IPS DF 6.9 (cell line): ENCODE results near the gene GALNT17.

Experiments
- DNase-seq: peaks from one replicate; pipeline ENCODE4 v3.0.0-alpha.2; 2013; ENCODE audit warnings: low read depth, low spot score
- H3K27ac ChIP-seq: one replicate; pipeline ENCODE4 v1.5.1; 2013; ENCODE audit warnings: low read length, control low read depth
- H3K27me3 ChIP-seq: 2 replicates; pipeline ENCODE4 v1.6.1; 2013; ENCODE audit warnings: mild to moderate bottlenecking, low read length; ENCODE audit not compliant: control insufficient read depth, insufficient read depth
- H3K36me3 ChIP-seq: 2 replicates; pipeline ENCODE4 v1.6.1; 2013; ENCODE audit warnings: low read length; ENCODE audit not compliant: control insufficient read depth, insufficient read depth
- H3K4me1 ChIP-seq: 2 replicates; pipeline ENCODE4 v1.6.1; 2013; ENCODE audit warnings: low read length; ENCODE audit not compliant: control insufficient read depth, insufficient read depth
- H3K4me3 ChIP-seq: 2 replicates; pipeline ENCODE4 v1.5.1; 2013; ENCODE audit warnings: mild to moderate bottlenecking, low read length
- H3K9me3 ChIP-seq: 2 replicates; pipeline ENCODE4 v1.6.1; 2013; ENCODE audit warnings: low read length, inconsistent platforms; ENCODE audit not compliant: control insufficient read depth, insufficient read depth
- WGBS: extraction: QIAGEN DNeasy Blood & Tissue Kit; methylation state at CpG from one replicate; pipeline ENCODE4 v1.1.7; 2013; ENCODE audit warnings: mixed read lengths, missing lambda C conversion rate; ENCODE audit not compliant: insufficient read length, insufficient coverage; 5-methylcytosine and 5-hydroxymethylcytosine counted together

GALNT17 gene

DNA sequence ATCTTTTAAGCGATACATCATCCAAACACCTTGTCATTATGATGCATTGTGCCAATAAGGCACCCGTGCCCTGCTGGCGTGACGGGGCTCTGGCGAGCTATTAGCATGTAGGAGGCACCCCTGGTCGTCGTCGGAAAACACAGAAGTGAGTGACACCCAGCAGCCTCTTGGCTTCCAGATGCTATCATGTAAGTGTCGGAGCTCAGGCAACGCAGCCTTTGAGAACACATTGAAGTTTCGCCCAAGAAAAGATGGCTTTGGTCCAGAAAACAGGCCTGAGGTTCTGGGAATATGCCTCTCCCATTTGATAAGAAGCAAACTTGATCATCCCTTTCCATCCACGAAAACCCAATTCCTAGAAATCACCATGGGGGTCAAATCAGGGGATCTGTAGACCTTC is 555.3 kb downstream of the GALNT17 start:
- no peak for DNase-seq
- Histone ChIP-seq H3K27ac (no peak overlapping the region), H3K36me3 (no peaks in the 10 kb centered on the region), H3K27me3 (no peaks in the 10 kb centered on the region), H3K9me3 (no peaks in the 10 kb centered on the region), H3K4me1 (0 out of 2 replicates have a peak, but pooled peaks cover 2% of the 10 kb centered on the region), H3K4me3 (no peak overlapping the region)
- no CpG with 5 or more reads among the region's 12 CpGs for WGBS

- WGBS: 100% methylated on average over 2 of the region's 11 CpGs
- H3K9me3 ChIP-seq: no peaks in the 10 kb centered on the region
- H3K4me3 ChIP-seq: no peak overlapping the region
- no peaks in the 10 kb centered on the region for H3K36me3 ChIP-seq
- no peaks in the 10 kb centered on the region for H3K27me3 ChIP-seq
- H3K27ac ChIP-seq: no peak overlapping the region
- H3K4me1 ChIP-seq: 0 out of 2 replicates have a peak, but pooled peaks cover 2% of the 10 kb centered on the region
- DNase-seq: no peak
Measured at GRCh38 chr7:71687831-71688599, 556.1 kb downstream of the GALNT17 start.

DNA sequence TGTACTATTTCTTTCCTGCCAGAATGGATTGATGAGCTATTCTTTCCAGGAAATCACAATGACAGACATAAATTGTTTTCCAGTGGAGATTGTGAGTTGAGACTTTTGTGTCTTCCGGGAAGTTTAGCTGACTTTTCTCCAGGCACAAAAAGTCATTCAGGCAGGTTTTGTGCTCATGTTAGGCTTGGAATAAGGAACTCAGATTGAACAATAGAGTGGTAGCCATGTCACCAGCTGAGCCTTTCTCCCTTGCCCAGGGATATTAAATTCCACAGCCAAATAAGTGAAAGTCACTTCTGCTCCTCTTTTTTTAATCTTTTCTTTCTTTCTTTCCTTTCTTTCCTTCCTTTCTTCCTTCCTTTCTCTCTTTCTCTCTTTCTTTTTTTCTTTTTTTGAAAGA is 559.6 kb downstream of the GALNT17 start:
- no peaks in the 10 kb centered on the region for H3K9me3 ChIP-seq
- no peak for DNase-seq
- no peaks in the 10 kb centered on the region for H3K4me1 ChIP-seq
- no CpG with 5 or more reads among the region's 1 CpG for whole genome bisulfite sequencing
- H3K4me3 ChIP-seq: no peak overlapping the region
- no peak overlapping the region for H3K27ac ChIP-seq
- no peaks in the 10 kb centered on the region for H3K36me3 ChIP-seq
- H3K27me3 ChIP-seq: no peaks in the 10 kb centered on the region

- Histone ChIP-seq H3K27me3 (no peaks in the 10 kb centered on the region), H3K4me1 (no peaks in the 10 kb centered on the region), H3K27ac (no peak overlapping the region), H3K9me3 (no peaks in the 10 kb centered on the region), H3K4me3 (no peak overlapping the region), H3K36me3 (no peaks in the 10 kb centered on the region)
- no CpG with 5 or more reads among the region's 6 CpGs for WGBS
- no peak for DNase-seq
Measured at GRCh38 chr7:71694665-71695064, 562.7 kb downstream of the GALNT17 start.

GRCh38 chr7:71695186-71695585 is 563.2 kb downstream of the GALNT17 start:
- no peak for DNase-seq
- no peaks in the 10 kb centered on the region for H3K4me1 ChIP-seq
- H3K36me3 ChIP-seq: no peaks in the 10 kb centered on the region
- H3K27ac ChIP-seq: no peak overlapping the region
- WGBS: no CpG with 5 or more reads among the region's 2 CpGs
- H3K4me3 ChIP-seq: no peak overlapping the region
- no peaks in the 10 kb centered on the region for H3K9me3 ChIP-seq
- H3K27me3 ChIP-seq: no peaks in the 10 kb centered on the region

- Histone ChIP-seq H3K27me3 (no peaks in the 10 kb centered on the region), H3K9me3 (no peaks in the 10 kb centered on the region), H3K4me1 (no peaks in the 10 kb centered on the region), H3K4me3 (no peak overlapping the region), H3K36me3 (no peaks in the 10 kb centered on the region), H3K27ac (no peak overlapping the region)
- DNase-seq: no peak
- no CpG with 5 or more reads among the region's 2 CpGs for WGBS
Measured at GRCh38 chr7:71696511-71696910, 564.6 kb downstream of the GALNT17 start.

DNA sequence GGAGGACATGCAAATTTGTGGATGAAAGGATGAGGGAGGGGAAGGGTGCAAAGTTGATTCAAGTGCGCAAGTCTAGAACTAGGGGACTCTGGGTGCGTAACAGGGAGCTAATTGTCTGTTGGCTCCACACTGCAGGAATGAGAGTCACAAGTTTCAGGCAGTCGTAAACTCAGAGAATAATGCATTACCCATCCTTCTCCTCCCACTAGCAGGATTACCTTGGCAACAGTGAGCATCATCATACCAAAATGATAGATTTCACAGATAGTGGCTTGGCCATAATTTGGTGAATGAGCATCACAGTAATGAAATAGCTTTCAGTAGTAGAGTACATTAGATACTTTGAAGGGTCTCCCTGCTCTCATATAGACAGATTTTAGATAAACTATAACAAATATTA is 565.5 kb downstream of the GALNT17 start:
- no peak for DNase-seq
- Histone ChIP-seq H3K36me3 (no peaks in the 10 kb centered on the region), H3K9me3 (no peaks in the 10 kb centered on the region), H3K4me3 (no peak overlapping the region), H3K27ac (no peak overlapping the region), H3K4me1 (no peaks in the 10 kb centered on the region), H3K27me3 (no peaks in the 10 kb centered on the region)
- no CpG with 5 or more reads among the region's 3 CpGs for WGBS

DNA sequence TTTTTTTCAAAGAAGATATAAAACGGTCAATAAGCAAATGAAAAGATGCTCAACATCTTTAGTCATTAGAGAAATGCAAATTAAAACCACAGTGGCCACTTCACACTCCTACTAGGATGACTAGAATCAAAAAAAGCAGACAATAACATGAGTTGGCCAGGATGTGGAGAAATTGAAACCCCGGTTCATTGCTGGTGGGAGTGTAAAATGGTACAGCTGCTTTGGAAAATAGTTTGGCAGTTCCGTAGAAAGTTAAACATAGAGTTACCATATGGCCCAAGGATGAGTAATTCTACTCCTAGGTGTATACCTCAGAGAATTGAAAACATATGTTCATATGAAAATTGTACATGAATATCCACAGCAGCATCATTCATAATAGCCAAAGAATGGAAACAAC is 573.3 kb downstream of the GALNT17 start:
- Histone ChIP-seq H3K36me3 (no peaks in the 10 kb centered on the region), H3K4me1 (no peaks in the 10 kb centered on the region), H3K27me3 (no peaks in the 10 kb centered on the region), H3K27ac (no peak overlapping the region), H3K9me3 (no peaks in the 10 kb centered on the region), H3K4me3 (no peak overlapping the region)
- no peak for DNase-seq
- WGBS: no CpG with 5 or more reads among the region's 3 CpGs

DNA sequence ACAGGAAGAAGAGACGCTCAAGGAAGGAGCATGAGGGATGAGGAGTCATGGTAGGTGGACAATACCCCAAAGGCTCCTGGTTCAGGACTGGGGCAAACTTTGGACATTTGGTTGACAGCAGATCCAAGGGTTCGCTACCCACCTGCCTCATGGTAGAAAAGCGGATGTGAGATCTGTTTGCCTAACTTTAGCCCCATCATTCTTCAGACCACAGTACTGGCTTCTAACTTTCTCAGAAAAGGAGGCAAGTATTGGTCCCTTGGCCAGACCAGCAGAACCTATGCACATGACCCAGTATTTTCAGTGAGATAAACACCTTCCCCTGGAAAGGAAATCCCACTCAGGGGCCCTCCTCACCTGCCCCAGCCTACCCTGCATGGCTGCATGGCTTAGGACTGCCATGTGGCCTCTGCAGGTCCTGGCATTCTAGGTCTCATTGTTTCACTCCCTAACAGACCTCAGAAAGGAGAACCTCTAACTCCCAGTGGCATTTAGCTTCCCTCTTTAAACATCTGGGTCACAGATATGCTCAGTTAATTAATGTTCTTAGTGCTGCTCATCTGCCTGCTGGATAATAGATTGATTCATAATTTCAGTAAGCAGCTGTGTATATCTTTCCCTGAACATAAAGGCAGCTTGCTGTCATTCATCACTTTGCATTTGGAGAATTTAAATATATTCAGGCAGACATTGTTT is 574.1 kb downstream of the GALNT17 start:
- no CpG with 5 or more reads among the region's 3 CpGs for WGBS
- no peak overlapping the region for H3K4me3 ChIP-seq
- H3K27ac ChIP-seq: no peak overlapping the region
- H3K36me3 ChIP-seq: no peaks in the 10 kb centered on the region
- no peak for DNase-seq
- no peaks in the 10 kb centered on the region for H3K9me3 ChIP-seq
- H3K27me3 ChIP-seq: no peaks in the 10 kb centered on the region
- no peaks in the 10 kb centered on the region for H3K4me1 ChIP-seq

GRCh38 chr7:71706597-71706975 is 574.6 kb downstream of the GALNT17 start:
- H3K4me1 ChIP-seq: no peaks in the 10 kb centered on the region
- H3K27me3 ChIP-seq: no peaks in the 10 kb centered on the region
- H3K4me3 ChIP-seq: no peak overlapping the region
- DNase-seq: no peak
- no peaks in the 10 kb centered on the region for H3K9me3 ChIP-seq
- no CpG with 5 or more reads among the region's 2 CpGs for WGBS
- H3K27ac ChIP-seq: no peak overlapping the region
- H3K36me3 ChIP-seq: no peaks in the 10 kb centered on the region

- Histone ChIP-seq H3K27me3 (no peaks in the 10 kb centered on the region), H3K36me3 (no peaks in the 10 kb centered on the region), H3K9me3 (no peaks in the 10 kb centered on the region), H3K4me1 (no peaks in the 10 kb centered on the region), H3K4me3 (no peak overlapping the region), H3K27ac (no peak overlapping the region)
- no peak for DNase-seq
- WGBS: no CpG with 5 or more reads among the region's 2 CpGs
Measured at GRCh38 chr7:71707041-71707440, 575.1 kb downstream of the GALNT17 start.
